ENCODE data around the gene HERC6.
"Not testable (repeated sequence)": the region's sequence is repeated elsewhere in the genome, so short reads cannot be mapped to it uniquely, and the experiment has no call there.

The HERC6 gene
- total RNA-seq, result 29.7 to 36.0 (median 33.8) reads per million in 4 donors

GRCh38 chr4:88378691-88379559, at the start of gene HERC6:
Gene HERC6 (plus strand): TSS chr4:88378852. CDS start chr4:88378922, 70 bp downstream.
- DNase-seq, result peak; percentile 52 to 91 (median 68)

- no peak for DNase-seq
Observed at GRCh38 chr4:88333741-88334405, 44.8 kb upstream of the HERC6 start.

GRCh38 chr4:88335092-88335665, 43.5 kb upstream of the HERC6 start:
- DNase-seq, result no peak

GRCh38 chr4:88341227-88342192, 37.1 kb upstream of the HERC6 start:
- DNase-seq, result peak in 1 of 5 donors; percentile 7

- DNase-seq, result not testable (repeated sequence)
Observed at GRCh38 chr4:88346902-88347301, 31.8 kb upstream of the HERC6 start.

- not testable (repeated sequence) for DNase-seq
Observed at GRCh38 chr4:88348761-88349160, 29.9 kb upstream of the HERC6 start.

GRCh38 chr4:88350786-88351185, 27.9 kb upstream of the HERC6 start:
- no peak for DNase-seq

- no peak for DNase-seq
Observed at GRCh38 chr4:88352062-88352740, 26.5 kb upstream of the HERC6 start.

GRCh38 chr4:88353324-88353723, 25.3 kb upstream of the HERC6 start:
- DNase-seq, result no peak

GRCh38 chr4:88356771-88357170, 21.9 kb upstream of the HERC6 start:
- no peak for DNase-seq

- no peak for DNase-seq
Observed at GRCh38 chr4:88357262-88357661, 21.4 kb upstream of the HERC6 start.

- DNase-seq, result no peak
Observed at GRCh38 chr4:88359558-88359957, 19.1 kb upstream of the HERC6 start.

- DNase-seq, result no peak
Observed at GRCh38 chr4:88360256-88360655, 18.4 kb upstream of the HERC6 start.

GRCh38 chr4:88360791-88361190, 17.9 kb upstream of the HERC6 start:
- no peak for DNase-seq

- DNase-seq, result not testable (repeated sequence)
Observed at GRCh38 chr4:88361217-88361773, 17.4 kb upstream of the HERC6 start.

GRCh38 chr4:88366460-88366859, 12.2 kb upstream of the HERC6 start:
- no peak for DNase-seq

GRCh38 chr4:88367826-88368225, 10.8 kb upstream of the HERC6 start:
- DNase-seq, result no peak

- DNase-seq, result peak in 1 of 5 donors; percentile 14
Observed at GRCh38 chr4:88369180-88369812, 9.4 kb upstream of the HERC6 start.

GRCh38 chr4:88381123-88381522, 2.5 kb downstream of the HERC6 start:
- DNase-seq, result no peak

- peak in 4 of 5 donors; percentile 29 to 83 (median 38) for DNase-seq
Observed at GRCh38 chr4:88382621-88383020, 4.0 kb downstream of the HERC6 start.

GRCh38 chr4:88390128-88390527, 11.5 kb downstream of the HERC6 start:
- no peak for DNase-seq
